Upper lobe of left lung (tissue), 6 donors: ENCODE results near the gene CPHXL2. TPM values are rescaled to one million over a fixed set of nuclear protein-coding genes. Genes with fewer than 3 reads are reported as not detected.

Experiments
- ATAC-seq, 2 donors: fragments of 200-7000 bp; cut with Tn5 transposase; one replicate each; pipeline ENCODE4 v1.9.1; 2022; ENCODE audit warnings: mild to moderate bottlenecking in 2 of 2, moderate library complexity in 2 of 2; ENCODE audit not compliant: low FRiP score in 2 of 2
- DNase-seq, 2 donors: peaks; one replicate each; pipeline ENCODE4 v3.0.0-alpha.2; 2019 to 2020
- H3K27ac ChIP-seq, 4 donors: fragments of 200-600 bp; sonication (generic); one replicate each; pipeline ENCODE4 v1.5.1; 2016 to 2019
- H3K27me3 ChIP-seq, 4 donors: fragments of 200-600 bp; sonication (generic); one replicate each; pipeline ENCODE4 v1.5.1; 2017 to 2019
- H3K36me3 ChIP-seq, 4 donors: fragments of 200-600 bp; sonication (generic); one replicate each; pipeline ENCODE4 v1.5.1; 2016 to 2019
- H3K4me1 ChIP-seq, 4 donors: fragments of 200-600 bp; sonication (generic); one replicate each; pipeline ENCODE4 v1.5.1; 2018 to 2019
- H3K4me3 ChIP-seq, 4 donors: fragments of 200-600 bp; sonication (generic); one replicate each; pipeline ENCODE4 v1.5.1; 2017 to 2019; ENCODE audit warnings: mild to moderate bottlenecking in 2 of 4, moderate library complexity in 1 of 4
- H3K9me3 ChIP-seq, 4 donors: fragments of 200-600 bp; sonication (generic); one replicate each; pipeline ENCODE4 v1.5.1; 2018 to 2019
- EP300 ChIP-seq, 4 donors: sonication (generic); formaldehyde crosslinking; IDR thresholded peaks; one replicate each; pipeline ENCODE4 v1.5.1; 2017; ENCODE audit warnings: antibody characterized with exemption in 4 of 4, control low read depth in 2 of 4
- POLR2A ChIP-seq, 4 donors: fragments of 450-650 bp; IDR thresholded peaks; one replicate each; pipeline ENCODE4 v1.5.1; 2016 to 2017; ENCODE audit warnings: antibody characterized with exemption in 4 of 4, mild to moderate bottlenecking in 2 of 4
- POLR2AphosphoS5 ChIP-seq, 2 donors: sonication (generic); formaldehyde crosslinking; IDR thresholded peaks; one replicate each; pipeline ENCODE4 v1.5.1; 2017; ENCODE audit warnings: antibody characterized with exemption in 2 of 2
- WGBS, 2 donors: methylation state at CpG; one replicate each; pipeline ENCODE4 v1.1.5; 2017 to 2018; 5-methylcytosine and 5-hydroxymethylcytosine counted together
- small RNA-seq, 4 donors: library from RNA; depleted of rRNA; stranded (forward); fragments of <200 nt; gene quantifications; one replicate each; pipeline ENCODE3, GENCODE V24; 2016
- total RNA-seq, 6 donors: library from RNA; depleted of rRNA in 4 of 6; stranded (reverse); fragments of >200 nt in 4 of 6; gene quantifications; one replicate each; pipeline versions ENCODE4 v1.1.0 to v1.2.1, GENCODE V29; 2016 to 2021
- TF ChIP-seq, protein P1 (sequence below), 6 experiments: fragments of 450-650 bp in 4 of 6; fragments of 200-600 bp in 2 of 6; sonication (generic) in 2 of 6; IDR thresholded peaks; one replicate each; pipeline ENCODE4 v1.5.1; 2016 to 2019; ENCODE audit warnings: antibody characterized with exemption in 6 of 6
- donor health status: DM: no; HTN: no; CAD: no; lungs with moderate emphysema.
- donor health status: DM: no; HTN: yes; CAD: no; lungs with severe emphysema.

Gene CPHXL2
- total RNA-seq, 6 donors from 2014 or later, result not detected

DNA sequence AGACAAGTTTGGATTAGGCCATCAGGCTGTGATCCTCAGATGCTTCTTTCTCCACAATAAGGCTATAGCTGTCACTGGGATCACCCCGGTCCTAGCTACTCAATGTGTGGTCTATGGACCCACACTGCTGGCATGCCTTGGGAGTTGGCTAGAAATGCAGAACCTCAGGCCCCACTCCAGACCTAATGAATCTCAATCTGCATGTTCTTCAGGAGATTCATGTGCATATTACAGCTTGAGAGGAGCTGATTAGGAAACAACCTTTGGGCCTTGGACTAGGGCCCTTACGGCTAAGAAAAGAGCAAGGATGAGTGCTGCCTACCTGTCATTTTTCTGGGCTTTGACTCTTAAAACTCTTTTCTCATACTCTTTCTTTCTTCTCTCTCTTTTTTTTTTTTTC is 61.2 kb downstream of the CPHXL2 start:
- Histone ChIP-seq H3K36me3 (peaks cover 4 to 85% (median 67%) of the 10 kb centered on the region in 4 donors), H3K4me3 (no peak overlapping the region), H3K27ac (no peak overlapping the region), H3K27me3 (no peaks in the 10 kb centered on the region), H3K4me1 (no peaks in the 10 kb centered on the region), H3K9me3 (no peaks in the 10 kb centered on the region)
- no peak for DNase-seq
- no peak for ATAC-seq
- no peak for TF ChIP-seq POLR2AphosphoS5 (IDR thresholded peaks at IDR 0.05)
- no peak for TF ChIP-seq POLR2A (IDR thresholded peaks at IDR 0.05)
- TF ChIP-seq, protein P1, sequence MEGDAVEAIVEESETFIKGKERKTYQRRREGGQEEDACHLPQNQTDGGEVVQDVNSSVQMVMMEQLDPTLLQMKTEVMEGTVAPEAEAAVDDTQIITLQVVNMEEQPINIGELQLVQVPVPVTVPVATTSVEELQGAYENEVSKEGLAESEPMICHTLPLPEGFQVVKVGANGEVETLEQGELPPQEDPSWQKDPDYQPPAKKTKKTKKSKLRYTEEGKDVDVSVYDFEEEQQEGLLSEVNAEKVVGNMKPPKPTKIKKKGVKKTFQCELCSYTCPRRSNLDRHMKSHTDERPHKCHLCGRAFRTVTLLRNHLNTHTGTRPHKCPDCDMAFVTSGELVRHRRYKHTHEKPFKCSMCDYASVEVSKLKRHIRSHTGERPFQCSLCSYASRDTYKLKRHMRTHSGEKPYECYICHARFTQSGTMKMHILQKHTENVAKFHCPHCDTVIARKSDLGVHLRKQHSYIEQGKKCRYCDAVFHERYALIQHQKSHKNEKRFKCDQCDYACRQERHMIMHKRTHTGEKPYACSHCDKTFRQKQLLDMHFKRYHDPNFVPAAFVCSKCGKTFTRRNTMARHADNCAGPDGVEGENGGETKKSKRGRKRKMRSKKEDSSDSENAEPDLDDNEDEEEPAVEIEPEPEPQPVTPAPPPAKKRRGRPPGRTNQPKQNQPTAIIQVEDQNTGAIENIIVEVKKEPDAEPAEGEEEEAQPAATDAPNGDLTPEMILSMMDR (IDR thresholded peaks at IDR 0.05), result no peak
- 94 to 100% methylated on average over 2 of the region's 2 CpGs for WGBS, 2 donors

DNA sequence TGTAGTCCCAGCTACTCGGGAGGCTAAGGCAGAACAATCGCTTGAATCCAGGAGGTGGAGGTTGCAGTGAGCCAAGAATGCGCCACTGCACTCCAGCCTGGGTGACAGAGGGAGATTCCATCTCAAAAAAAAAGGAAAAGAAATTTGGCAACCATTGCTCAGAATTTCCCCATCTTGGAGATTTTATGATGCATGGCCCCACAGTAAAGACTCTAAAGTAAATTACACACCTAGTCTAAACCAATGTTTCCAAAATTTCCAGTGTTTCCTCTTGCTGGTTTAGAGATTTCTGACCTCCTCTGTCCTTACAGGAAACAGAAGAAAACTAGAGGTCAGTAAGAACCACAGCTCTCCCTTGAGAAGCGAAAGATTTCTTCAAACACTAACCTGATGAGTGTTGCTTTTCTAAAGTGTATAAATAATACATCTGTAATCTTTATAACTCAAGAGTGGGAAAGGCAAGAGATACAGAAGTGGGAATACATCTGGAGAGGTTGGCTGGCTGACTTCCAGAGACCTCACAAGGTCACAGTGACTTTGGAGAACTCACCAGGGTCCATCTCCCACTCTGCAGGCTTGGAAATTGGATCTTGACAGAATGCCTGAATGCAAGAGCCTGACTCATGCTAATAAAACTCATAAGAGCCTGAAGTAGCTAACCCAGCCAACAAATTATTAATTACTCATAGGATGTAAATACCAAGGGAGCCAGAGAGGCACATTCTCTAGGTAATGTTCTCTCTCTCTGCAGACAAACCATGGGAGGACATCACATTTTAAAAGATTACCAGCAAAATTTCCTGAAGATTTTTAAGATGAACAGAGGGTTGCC is 62.5 kb downstream of the CPHXL2 start:
- WGBS, 2 donors, result 90 to 95% methylated on average over 4 of the region's 4 CpGs
- Histone ChIP-seq H3K27ac (no peak overlapping the region), H3K27me3 (no peaks in the 10 kb centered on the region), H3K4me3 (no peak overlapping the region), H3K36me3 (peaks cover 4 to 93% (median 61%) of the 10 kb centered on the region in 4 donors), H3K9me3 (no peaks in the 10 kb centered on the region), H3K4me1 (no peaks in the 10 kb centered on the region)
- DNase-seq (no peak), ATAC-seq (no peak)
- TF ChIP-seq POLR2AphosphoS5 (IDR thresholded peaks at IDR 0.05) (no peak), POLR2A (IDR thresholded peaks at IDR 0.05) (no peak), EP300 (IDR thresholded peaks at IDR 0.05) (no peak)
- TF ChIP-seq, protein P1 (IDR thresholded peaks at IDR 0.05), result no peak

Small RNA genes within 50 kb of the gene (small RNA-seq; reads per million reads assigned to genes)
- gene RN7SL520P, result 0 reads per million in 4 donors

Other genes starting within 250 kb of the CPHXL2 start
- gene CFDP1, start 243.5 kb downstream of the CPHXL2 start, total RNA-seq, result 100 to 1,000 TPM in 1 of 6 donors, 10 to 100 TPM in 5; 36.8 to 185 (median 50.6) TPM
- 10 to 100 TPM; 11.5 to 31.6 (median 25.5) TPM for gene TMEM170A, start 212.3 kb downstream of the CPHXL2 start, total RNA-seq
- gene CHST6, start 181.6 kb downstream of the CPHXL2 start, total RNA-seq, result 10 to 100 TPM in 1 of 6 donors, 1 to 10 TPM in 4, under 1 TPM in 1; 0.11 to 11.6 (median 2.2) TPM
- 1 to 10 TPM in 1 of 6 donors, under 1 TPM in 2, not detected in 3; 0.11 to 1.7 (median 0.51) TPM for gene CHST5, start 140.9 kb downstream of the CPHXL2 start, total RNA-seq
- gene TMEM231, start 120.8 kb downstream of the CPHXL2 start, total RNA-seq, result 10 to 100 TPM in 4 of 6 donors, 1 to 10 TPM in 2; 6.3 to 31.2 (median 11.8) TPM
- 100 to 1,000 TPM in 2 of 6 donors, 10 to 100 TPM in 4; 14.7 to 103 (median 81.1) TPM for gene GABARAPL2, start 110.6 kb downstream of the CPHXL2 start, total RNA-seq
- gene ADAT1, start 53.7 kb downstream of the CPHXL2 start, total RNA-seq, result 10 to 100 TPM; 30.6 to 77.5 (median 46.7) TPM
- 10 to 100 TPM; 59.4 to 94.2 (median 86.3) TPM for gene KARS1, start 29.3 kb downstream of the CPHXL2 start, total RNA-seq
- gene TERF2IP, start 29.2 kb downstream of the CPHXL2 start, total RNA-seq, result 10 to 100 TPM; 45.1 to 70.0 (median 59.1) TPM
- not detected for gene DUXB, start 24.5 kb upstream of the CPHXL2 start, total RNA-seq
- gene CPHXL, start 49.5 kb upstream of the CPHXL2 start, total RNA-seq, result not detected